B cell (primary cell): ENCODE measurements around the gene MGAT4C. TPM values are rescaled to one million over a fixed set of nuclear protein-coding genes. Genes with fewer than 3 reads are reported as not detected.

Source experiments
- ATAC-seq: fragments of 200-7000 bp; cut with Tn5 transposase; one replicate; pipeline ENCODE4 v1.10.0; 2021; ENCODE audit warnings: low read depth, mild to moderate bottlenecking, moderate number of reproducible peaks, moderate library complexity
- CTCF ChIA-PET: fragments of 350-600 bp; sonication (Branson Sonifier 250); formaldehyde crosslinking; loops from one replicate; lab custom pipeline; 2021; ENCODE audit warnings: antibody characterized with exemption, inconsistent platforms; lab: Charles Lee
- POLR2A ChIA-PET: fragments of 350-600 bp; sonication (Branson Sonifier 250); formaldehyde crosslinking; loops from one replicate; lab custom pipeline; 2021; ENCODE audit warnings: antibody characterized with exemption; lab: Charles Lee
- DNase-seq: peaks from one replicate; pipeline ENCODE4 v3.0.0; 2013
- H2AFZ ChIP-seq: 2 replicates; pipeline ENCODE4 v1.6.1; 2012; ENCODE audit warnings: mild to moderate bottlenecking, low read depth, low read length; ENCODE audit not compliant: insufficient read depth, poor library complexity, severe bottlenecking
- H3K27ac ChIP-seq, 2 donors: 1 replicate in 1 of 2; 2 replicates in 1 of 2; pipeline ENCODE4 v1.5.1; 2012 to 2013; ENCODE audit warnings: low read length in 2 of 2, mild to moderate bottlenecking in 2 of 2, moderate library complexity in 1 of 2
- H3K27me3 ChIP-seq, 4 experiments: fragments of 200-600 bp in 1 of 4; sonication (generic) in 1 of 4; replicated peaks in 1 of 4; 1 replicate in 2 of 4; 2 replicates in 2 of 4; pipeline versions ENCODE4 v1.6.1 to v1.7.0; 2013 to 2016; ENCODE audit warnings: low read length in 3 of 4, mild to moderate bottlenecking in 2 of 4, mixed read lengths in 1 of 4, moderate library complexity in 1 of 4; ENCODE audit not compliant: insufficient read depth in 4 of 4, control insufficient read depth in 3 of 4; ENCODE audit errors: control extremely low read depth in 1 of 4
- H3K36me3 ChIP-seq, 2 experiments: replicated peaks in 1 of 2; 1 replicate in 1 of 2; 2 replicates in 1 of 2; pipeline versions ENCODE4 v1.6.1 to v1.7.1; 2013; ENCODE audit warnings: low read length in 1 of 2; ENCODE audit not compliant: insufficient read depth in 2 of 2, control insufficient read depth in 1 of 2; ENCODE audit errors: control extremely low read depth in 1 of 2, extremely low read depth in 1 of 2
- H3K4me1 ChIP-seq, 2 donors: fragments of 200-600 bp in 1 of 2; sonication (generic) in 1 of 2; 1 replicate in 1 of 2; 2 replicates in 1 of 2; pipeline versions ENCODE4 v1.5.1 to v1.6.1; 2013 to 2017; ENCODE audit warnings: low read length in 2 of 2; ENCODE audit not compliant: control insufficient read depth in 2 of 2, insufficient read depth in 2 of 2
- H3K4me2 ChIP-seq: replicated peaks from 2 replicates; pipeline ENCODE3; 2012; ENCODE audit warnings: mild to moderate bottlenecking, low read depth, low read length; ENCODE audit not compliant: poor library complexity, severe bottlenecking
- H3K4me3 ChIP-seq, 5 experiments: fragments of 200-600 bp in 1 of 5; sonication (generic) in 1 of 5; 1 replicate in 3 of 5; 2 replicates in 2 of 5; pipeline versions ENCODE4 v1.5.1 to v1.7.0; 2011 to 2016; ENCODE audit warnings: low read length in 4 of 5, mild to moderate bottlenecking in 4 of 5, low read depth in 2 of 5, control low read depth in 1 of 5, moderate library complexity in 1 of 5; ENCODE audit not compliant: insufficient read depth in 1 of 5; ENCODE audit errors: control extremely low read depth in 1 of 5, extremely low read depth in 1 of 5
- H3K79me2 ChIP-seq: fragments of 200-600 bp; sonication (generic); one replicate; pipeline ENCODE4 v1.6.0; 2016; ENCODE audit warnings: low read length; ENCODE audit not compliant: control insufficient read depth, insufficient read depth
- H3K9ac ChIP-seq: fragments of 200-600 bp; sonication (generic); 2 replicates; pipeline ENCODE4 v1.6.1; 2017; ENCODE audit warnings: mild to moderate bottlenecking, low read length, moderate library complexity
- H3K9me3 ChIP-seq, 3 donors: one replicate each; pipeline versions ENCODE4 v1.6.1 to v1.7.1; 2013; ENCODE audit warnings: low read length in 2 of 3; ENCODE audit not compliant: control insufficient read depth in 2 of 3, insufficient read depth in 1 of 3; ENCODE audit errors: control extremely low read depth in 1 of 3
- H4K20me1 ChIP-seq: 2 replicates; pipeline ENCODE4 v1.6.0; 2012; ENCODE audit warnings: mild to moderate bottlenecking, low read length; ENCODE audit not compliant: insufficient read depth, control insufficient read depth, poor library complexity, severe bottlenecking
- H3K27ac Mint-ChIP-seq: one replicate; pipeline ENCODE4 v1.8.0; 2021; ENCODE audit warnings: mixed read lengths
- H3K27me3 Mint-ChIP-seq: one replicate; pipeline ENCODE4 v1.8.0; 2021; ENCODE audit warnings: mixed read lengths
- H3K4me1 Mint-ChIP-seq: one replicate; pipeline ENCODE4 v1.8.0; 2021; ENCODE audit warnings: mixed read lengths
- H3K4me3 Mint-ChIP-seq: one replicate; pipeline ENCODE4 v1.8.0; 2021; ENCODE audit warnings: mixed read lengths
- H3K9me3 Mint-ChIP-seq: one replicate; pipeline ENCODE4 v1.8.0; 2022; ENCODE audit warnings: mixed read lengths; ENCODE audit not compliant: insufficient read depth
- CTCF ChIP-seq: fragments of 200-600 bp; IDR thresholded peaks from one replicate; pipeline ENCODE4 v1.8.0; 2022; ENCODE audit warnings: antibody characterized with exemption, mild to moderate bottlenecking
- EZH2 ChIP-seq: IDR thresholded peaks from 2 replicates; pipeline ENCODE4 v1.6.1; 2012; ENCODE audit warnings: borderline replicate concordance, low read depth, mild to moderate bottlenecking, moderate library complexity, low read length; ENCODE audit not compliant: insufficient read depth, poor library complexity, severe bottlenecking
- WGBS: methylation state at CpG from one replicate; pipeline ENCODE4 v1.1.5; 2013; ENCODE audit warnings: missing lambda C conversion rate; ENCODE audit not compliant: insufficient coverage; 5-methylcytosine and 5-hydroxymethylcytosine counted together
- intact Hi-C: fragments of 100-400 bp; cut with micrococcal nuclease; formaldehyde crosslinking; loops from one replicate; pipeline ENCODE4 v1.10.0; 2022
- polyA plus RNA-seq: library from polyadenylated mRNA; depleted of rRNA; stranded (reverse); fragments of >200 nt; gene quantifications from 2 replicates; pipeline ENCODE4 v1.2.3, GENCODE V29; 2012
- total RNA-seq, 2 donors: library from RNA; stranded (reverse); fragments of 120-200 nt in 1 of 2; gene quantifications; 1 replicate in 1 of 2; 2 replicates in 1 of 2; pipeline versions ENCODE4 v1.2.3 to v1.2.4, GENCODE V29; 2013 to 2022

The MGAT4C gene
- total and polyA plus RNA-seq, 2 donors (not counting 1 experiment from before 2014, with no cell fraction given) = not detected

- H3K4me2 ChIP-seq = no peak overlapping the region
- H2AFZ ChIP-seq = no peak overlapping the region
- no peak overlapping the region for H3K27ac Mint-ChIP-seq
- no CpG with 5 or more reads among the region's 2 CpGs for WGBS
- H3K9ac ChIP-seq = no peak overlapping the region
- DNase-seq = no peak
- H3K27me3 Mint-ChIP-seq = no peaks in the 10 kb centered on the region
- no peaks in the 10 kb centered on the region for H4K20me1 ChIP-seq
- ATAC-seq = no peak
- intact Hi-C loops = no loop called here
- no peak overlapping the region for H3K4me3 ChIP-seq
- H3K36me3 ChIP-seq = no peaks in the 10 kb centered on the region
- no peak overlapping the region for H3K4me3 Mint-ChIP-seq
- H3K27ac ChIP-seq = no peak overlapping the region
- TF ChIP-seq CTCF = no peak
- no peak for TF ChIP-seq EZH2
- H3K9me3 ChIP-seq = no peaks in the 10 kb centered on the region
- no peaks in the 10 kb centered on the region for H3K27me3 ChIP-seq
- H3K4me1 ChIP-seq = no peaks in the 10 kb centered on the region
- CTCF ChIA-PET = no interaction called here
- no peaks in the 10 kb centered on the region for H3K9me3 Mint-ChIP-seq
- no peaks in the 10 kb centered on the region for H3K4me1 Mint-ChIP-seq
- H3K79me2 ChIP-seq = no peaks in the 10 kb centered on the region
- POLR2A ChIA-PET = no interaction called here
These were observed 23.1 kb downstream of the MGAT4C start for GRCh38 chr12:86233126-86233525.

- Mint-ChIP-seq H3K4me1 (no peaks in the 10 kb centered on the region), H3K27ac (no peak overlapping the region), H3K27me3 (no peaks in the 10 kb centered on the region), H3K9me3 (no peaks in the 10 kb centered on the region), H3K4me3 (no peak overlapping the region)
- H3K9ac ChIP-seq = no peak overlapping the region
- no peak overlapping the region for H3K4me3 ChIP-seq
- no peaks in the 10 kb centered on the region for H3K79me2 ChIP-seq
- no peaks in the 10 kb centered on the region for H3K4me1 ChIP-seq
- POLR2A ChIA-PET = no interaction called here
- CTCF ChIA-PET = no interaction called here
- H3K27ac ChIP-seq = no peak overlapping the region
- intact Hi-C loops = no loop called here
- DNase-seq (no peak), ATAC-seq (no peak)
- no peak overlapping the region for H2AFZ ChIP-seq
- H3K9me3 ChIP-seq = no peaks in the 10 kb centered on the region
- H3K27me3 ChIP-seq = no peaks in the 10 kb centered on the region
- H3K4me2 ChIP-seq = no peak overlapping the region
- TF ChIP-seq CTCF (no peak), EZH2 (no peak)
- H3K36me3 ChIP-seq = no peaks in the 10 kb centered on the region
- WGBS = no CpG with 5 or more reads among the region's 8 CpGs
- no peaks in the 10 kb centered on the region for H4K20me1 ChIP-seq
These were observed 25.6 kb downstream of the MGAT4C start for GRCh38 chr12:86230516-86231146.
